HepG2 (cell line): ENCODE results near the gene MAN2A2. TPM values are rescaled to one million over a fixed set of nuclear protein-coding genes. Genes with fewer than 3 reads are reported as not detected.

Experiments used
- AGO2 ChIP-seq: fragments of 200-400 bp; formaldehyde crosslinking; optimal IDR thresholded peaks from 2 replicates; pipeline ENCODE3; 2017; ENCODE audit warnings: mild to moderate bottlenecking, low read depth, low read length, moderate library complexity
- CENPT ChIP-seq: sonication (generic); formaldehyde crosslinking; IDR thresholded peaks from 2 replicates; pipeline ENCODE4 v1.8.0; 2022; ENCODE audit warnings: low read depth, mild to moderate bottlenecking, moderate library complexity, missing genetic modification reagents
- IRF2 ChIP-seq: IDR thresholded peaks from 2 replicates; pipeline ENCODE4 v1.6.1; 2018; ENCODE audit warnings: missing genetic modification reagents, missing compliant biosample characterization
- MAFF ChIP-seq: IDR thresholded peaks from 2 replicates; pipeline ENCODE4 v1.6.1; 2011; ENCODE audit warnings: low read depth, low read length, improper control_type of control experiment
- MAFK ChIP-seq, 2 experiments: IDR thresholded peaks in 1 of 2; conservative IDR thresholded peaks in 1 of 2; 2 replicates each; pipeline ENCODE4 v1.6.1; 2011; ENCODE audit warnings: improper control_type of control experiment in 2 of 2, low read length in 2 of 2
- NFRKB ChIP-seq: fragments of 450-650 bp; IDR thresholded peaks from 2 replicates; pipeline ENCODE4 v1.6.1; 2017
- SKI ChIP-seq: fragments of 450-650 bp; IDR thresholded peaks from one replicate; pipeline ENCODE4 v1.6.1; 2018; ENCODE audit warnings: mild to moderate bottlenecking; ENCODE audit not compliant: partially characterized antibody
- SP140L ChIP-seq: sonication (generic); formaldehyde crosslinking; IDR thresholded peaks from 2 replicates; pipeline ENCODE4 v1.4.0; 2020; ENCODE audit warnings: missing genetic modification reagents, borderline replicate concordance
- ZNF124 ChIP-seq: sonication (generic); formaldehyde crosslinking; IDR thresholded peaks from 2 replicates; pipeline ENCODE4 v1.4.0; 2020; ENCODE audit warnings: missing genetic modification reagents
- ZNF234 ChIP-seq: sonication (generic); formaldehyde crosslinking; conservative IDR thresholded peaks from 2 replicates; pipeline ENCODE4 v1.5.1; 2020; ENCODE audit warnings: mild to moderate bottlenecking, missing genetic modification reagents
- ZNF24 ChIP-seq: fragments of 450-650 bp; IDR thresholded peaks from 2 replicates; pipeline ENCODE4 v1.6.1; 2017; ENCODE audit warnings: antibody characterized with exemption, mild to moderate bottlenecking
- ZNF441 ChIP-seq: sonication (generic); formaldehyde crosslinking; IDR thresholded peaks from 2 replicates; pipeline ENCODE4 v1.7.0; 2021; ENCODE audit warnings: missing genetic modification reagents, borderline replicate concordance
- ZNF577 ChIP-seq: sonication (generic); formaldehyde crosslinking; IDR thresholded peaks from 2 replicates; pipeline ENCODE4 v1.4.0; 2020; ENCODE audit warnings: mild to moderate bottlenecking, low read depth, missing genetic modification reagents, borderline replicate concordance
- ZNF720 ChIP-seq: sonication (generic); formaldehyde crosslinking; IDR thresholded peaks from 2 replicates; pipeline ENCODE4 v1.4.0; 2020; ENCODE audit warnings: missing genetic modification reagents
- ZNF772 ChIP-seq: sonication (generic); formaldehyde crosslinking; IDR thresholded peaks from 2 replicates; pipeline ENCODE4 v1.5.0; 2020; ENCODE audit warnings: mild to moderate bottlenecking, missing genetic modification reagents
- polyA plus RNA-seq, 8 experiments: library from polyadenylated mRNA; depleted of rRNA in 3 of 8; stranded (reverse) in 7 of 8; unstranded in 1 of 8; fragments of >200 nt; fragmentation: Illumina TruSeq in 4 of 8; extraction: Trizol in 4 of 8; gene quantifications; 2 replicates each; pipeline versions ENCODE4 v1.2.1 to v1.2.3, GENCODE V29; 2011 to 2016; ENCODE audit warnings: low read depth in 4 of 8, missing spikeins in 1 of 8, mixed read lengths in 1 of 8; ENCODE audit not compliant: insufficient read depth in 1 of 8
- total RNA-seq, 5 experiments: library from RNA; depleted of rRNA; stranded (reverse); fragments of >200 nt; fragmentation: Illumina TruSeq; extraction: Trizol; gene quantifications; 2 replicates each; pipeline ENCODE4 v1.2.3, GENCODE V29; 2016; ENCODE audit warnings: low read depth in 1 of 5
- TF ChIP-seq, protein P1 (sequence below): sonication (generic); formaldehyde crosslinking; IDR thresholded peaks from 2 replicates; pipeline ENCODE4 v1.4.0; 2020; ENCODE audit warnings: missing genetic modification reagents
- TF ChIP-seq, protein P2 (sequence below): sonication (generic); formaldehyde crosslinking; IDR thresholded peaks from 2 replicates; pipeline ENCODE4 v1.5.1; 2020; ENCODE audit warnings: missing genetic modification reagents, mild to moderate bottlenecking, borderline replicate concordance
- TF ChIP-seq, protein P3 (sequence below): sonication (generic); formaldehyde crosslinking; IDR thresholded peaks from 2 replicates; pipeline ENCODE4 v1.9.0; 2021; ENCODE audit warnings: missing genetic modification reagents, borderline replicate concordance
- TF ChIP-seq, protein P4 (sequence below), 2 experiments: sonication (generic) in 1 of 2; formaldehyde crosslinking in 1 of 2; IDR thresholded peaks; 2 replicates each; pipeline versions ENCODE4 v1.4.0 to v1.6.1; 2018 to 2020; ENCODE audit warnings: missing genetic modification reagents in 2 of 2, borderline replicate concordance in 1 of 2, low read depth in 1 of 2, mild to moderate bottlenecking in 1 of 2, missing biosample characterization in 1 of 2
- TF ChIP-seq, protein P5 (sequence below): sonication (generic); formaldehyde crosslinking; IDR thresholded peaks from 2 replicates; pipeline ENCODE4 v1.4.0; 2020; ENCODE audit warnings: missing genetic modification reagents

The MAN2A2 gene
- total and polyA plus RNA-seq, 2 of the 13 experiments (the other 11 are each of a cell fraction or from before 2014, with no cell fraction given) = 17.5 to 51.5 TPM

DNA sequence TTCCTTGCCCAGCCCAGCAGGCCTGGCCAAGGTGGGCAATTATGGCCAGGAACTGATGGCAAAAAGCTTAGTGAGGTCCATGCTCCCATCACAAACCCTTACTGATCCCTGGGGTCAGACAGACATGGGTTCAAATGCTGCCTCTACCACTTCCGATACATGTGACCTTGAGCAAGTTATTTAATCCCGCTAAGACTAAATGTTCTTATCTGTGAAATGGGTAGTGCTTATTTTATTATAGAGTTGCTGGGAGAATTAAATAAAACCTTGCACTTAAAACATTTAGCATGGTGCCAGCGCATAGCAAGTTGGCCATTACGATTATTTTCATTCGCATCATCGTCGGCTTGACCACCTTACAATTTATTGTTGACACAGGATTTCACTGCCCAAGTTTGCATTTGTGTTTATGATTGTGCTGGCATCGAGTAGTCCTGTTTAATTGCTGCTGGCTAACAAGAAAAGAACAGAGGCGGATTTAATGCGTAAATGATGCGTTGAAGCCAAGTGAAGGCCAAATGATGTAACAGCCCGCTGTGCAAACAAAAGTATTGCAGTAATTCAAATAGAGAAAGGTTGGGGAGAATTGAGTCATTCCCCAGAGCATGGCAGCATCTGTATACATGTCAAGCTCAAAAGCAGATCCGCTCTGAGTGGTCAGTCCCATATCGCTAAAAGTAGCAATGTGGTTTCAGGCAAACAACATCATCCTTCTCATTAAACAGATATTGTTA is 42.0 kb upstream of the MAN2A2 start (continued):
- TF ChIP-seq ZNF234 (CRISPR knock-in tag) = no peak
- no peak for TF ChIP-seq MAFF
- TF ChIP-seq AGO2 = no peak
- TF ChIP-seq IRF2 = peak; percentile 53
- no peak for TF ChIP-seq ZNF720
- TF ChIP-seq, protein P1, sequence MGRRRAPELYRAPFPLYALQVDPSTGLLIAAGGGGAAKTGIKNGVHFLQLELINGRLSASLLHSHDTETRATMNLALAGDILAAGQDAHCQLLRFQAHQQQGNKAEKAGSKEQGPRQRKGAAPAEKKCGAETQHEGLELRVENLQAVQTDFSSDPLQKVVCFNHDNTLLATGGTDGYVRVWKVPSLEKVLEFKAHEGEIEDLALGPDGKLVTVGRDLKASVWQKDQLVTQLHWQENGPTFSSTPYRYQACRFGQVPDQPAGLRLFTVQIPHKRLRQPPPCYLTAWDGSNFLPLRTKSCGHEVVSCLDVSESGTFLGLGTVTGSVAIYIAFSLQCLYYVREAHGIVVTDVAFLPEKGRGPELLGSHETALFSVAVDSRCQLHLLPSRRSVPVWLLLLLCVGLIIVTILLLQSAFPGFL (CRISPR knock-in tag) = no peak
- TF ChIP-seq MAFK (conservative IDR thresholded peaks at IDR 0.05 in 1 of 2, IDR thresholded peaks at IDR 0.05 in 1 of 2; ENCODE audit: low read length in 2 of 2) = no peak
- no peak for TF ChIP-seq ZNF577 (CRISPR knock-in tag)
- peak; percentile 71; the same call in 1 of the 2 replicates for TF ChIP-seq ZNF441 (CRISPR knock-in tag)
- TF ChIP-seq ZNF772 (CRISPR knock-in tag) = no peak
- no peak; the same call in 1 of the 2 replicates for TF ChIP-seq ZNF124
- TF ChIP-seq, protein P2, sequence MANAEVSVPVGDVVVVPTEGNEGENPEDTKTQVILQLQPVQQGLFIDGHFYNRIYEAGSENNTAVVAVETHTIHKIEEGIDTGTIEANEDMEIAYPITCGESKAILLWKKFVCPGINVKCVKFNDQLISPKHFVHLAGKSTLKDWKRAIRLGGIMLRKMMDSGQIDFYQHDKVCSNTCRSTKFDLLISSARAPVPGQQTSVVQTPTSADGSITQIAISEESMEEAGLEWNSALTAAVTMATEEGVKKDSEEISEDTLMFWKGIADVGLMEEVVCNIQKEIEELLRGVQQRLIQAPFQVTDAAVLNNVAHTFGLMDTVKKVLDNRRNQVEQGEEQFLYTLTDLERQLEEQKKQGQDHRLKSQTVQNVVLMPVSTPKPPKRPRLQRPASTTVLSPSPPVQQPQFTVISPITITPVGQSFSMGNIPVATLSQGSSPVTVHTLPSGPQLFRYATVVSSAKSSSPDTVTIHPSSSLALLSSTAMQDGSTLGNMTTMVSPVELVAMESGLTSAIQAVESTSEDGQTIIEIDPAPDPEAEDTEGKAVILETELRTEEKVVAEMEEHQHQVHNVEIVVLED (CRISPR knock-in tag) = no peak
- TF ChIP-seq, protein P3, sequence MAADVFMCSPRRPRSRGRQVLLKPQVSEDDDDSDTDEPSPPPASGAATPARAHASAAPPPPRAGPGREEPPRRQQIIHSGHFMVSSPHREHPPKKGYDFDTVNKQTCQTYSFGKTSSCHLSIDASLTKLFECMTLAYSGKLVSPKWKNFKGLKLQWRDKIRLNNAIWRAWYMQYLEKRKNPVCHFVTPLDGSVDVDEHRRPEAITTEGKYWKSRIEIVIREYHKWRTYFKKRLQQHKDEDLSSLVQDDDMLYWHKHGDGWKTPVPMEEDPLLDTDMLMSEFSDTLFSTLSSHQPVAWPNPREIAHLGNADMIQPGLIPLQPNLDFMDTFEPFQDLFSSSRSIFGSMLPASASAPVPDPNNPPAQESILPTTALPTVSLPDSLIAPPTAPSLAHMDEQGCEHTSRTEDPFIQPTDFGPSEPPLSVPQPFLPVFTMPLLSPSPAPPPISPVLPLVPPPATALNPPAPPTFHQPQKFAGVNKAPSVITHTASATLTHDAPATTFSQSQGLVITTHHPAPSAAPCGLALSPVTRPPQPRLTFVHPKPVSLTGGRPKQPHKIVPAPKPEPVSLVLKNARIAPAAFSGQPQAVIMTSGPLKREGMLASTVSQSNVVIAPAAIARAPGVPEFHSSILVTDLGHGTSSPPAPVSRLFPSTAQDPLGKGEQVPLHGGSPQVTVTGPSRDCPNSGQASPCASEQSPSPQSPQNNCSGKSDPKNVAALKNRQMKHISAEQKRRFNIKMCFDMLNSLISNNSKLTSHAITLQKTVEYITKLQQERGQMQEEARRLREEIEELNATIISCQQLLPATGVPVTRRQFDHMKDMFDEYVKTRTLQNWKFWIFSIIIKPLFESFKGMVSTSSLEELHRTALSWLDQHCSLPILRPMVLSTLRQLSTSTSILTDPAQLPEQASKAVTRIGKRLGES (CRISPR knock-in tag) = no peak
- TF ChIP-seq CENPT (CRISPR knock-in tag) = no peak
- TF ChIP-seq NFRKB = no peak
- 0 out of 2 replicates have a peak, but pooled peaks have one; percentile 41 for TF ChIP-seq ZNF24
- TF ChIP-seq, protein P4, sequence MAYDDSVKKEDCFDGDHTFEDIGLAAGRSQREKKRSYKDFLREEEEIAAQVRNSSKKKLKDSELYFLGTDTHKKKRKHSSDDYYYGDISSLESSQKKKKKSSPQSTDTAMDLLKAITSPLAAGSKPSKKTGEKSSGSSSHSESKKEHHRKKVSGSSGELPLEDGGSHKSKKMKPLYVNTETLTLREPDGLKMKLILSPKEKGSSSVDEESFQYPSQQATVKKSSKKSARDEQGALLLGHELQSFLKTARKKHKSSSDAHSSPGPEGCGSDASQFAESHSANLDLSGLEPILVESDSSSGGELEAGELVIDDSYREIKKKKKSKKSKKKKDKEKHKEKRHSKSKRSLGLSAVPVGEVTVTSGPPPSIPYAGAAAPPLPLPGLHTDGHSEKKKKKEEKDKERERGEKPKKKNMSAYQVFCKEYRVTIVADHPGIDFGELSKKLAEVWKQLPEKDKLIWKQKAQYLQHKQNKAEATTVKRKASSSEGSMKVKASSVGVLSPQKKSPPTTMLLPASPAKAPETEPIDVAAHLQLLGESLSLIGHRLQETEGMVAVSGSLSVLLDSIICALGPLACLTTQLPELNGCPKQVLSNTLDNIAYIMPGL (CRISPR knock-in tag; IDR thresholded peaks at IDR 0.05; ENCODE audit: borderline replicate concordance in 1 of 2, low read depth in 1 of 2) = no peak
- peak; percentile 80 for TF ChIP-seq SKI
- TF ChIP-seq, protein P5, sequence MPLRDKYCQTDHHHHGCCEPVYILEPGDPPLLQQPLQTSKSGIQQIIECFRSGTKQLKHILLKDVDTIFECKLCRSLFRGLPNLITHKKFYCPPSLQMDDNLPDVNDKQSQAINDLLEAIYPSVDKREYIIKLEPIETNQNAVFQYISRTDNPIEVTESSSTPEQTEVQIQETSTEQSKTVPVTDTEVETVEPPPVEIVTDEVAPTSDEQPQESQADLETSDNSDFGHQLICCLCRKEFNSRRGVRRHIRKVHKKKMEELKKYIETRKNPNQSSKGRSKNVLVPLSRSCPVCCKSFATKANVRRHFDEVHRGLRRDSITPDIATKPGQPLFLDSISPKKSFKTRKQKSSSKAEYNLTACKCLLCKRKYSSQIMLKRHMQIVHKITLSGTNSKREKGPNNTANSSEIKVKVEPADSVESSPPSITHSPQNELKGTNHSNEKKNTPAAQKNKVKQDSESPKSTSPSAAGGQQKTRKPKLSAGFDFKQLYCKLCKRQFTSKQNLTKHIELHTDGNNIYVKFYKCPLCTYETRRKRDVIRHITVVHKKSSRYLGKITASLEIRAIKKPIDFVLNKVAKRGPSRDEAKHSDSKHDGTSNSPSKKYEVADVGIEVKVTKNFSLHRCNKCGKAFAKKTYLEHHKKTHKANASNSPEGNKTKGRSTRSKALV (CRISPR knock-in tag) = peak; percentile 68; the same call in 1 of the 2 replicates
- 0 out of 2 replicates have a peak, but pooled peaks have one; percentile 41 for TF ChIP-seq SP140L (CRISPR knock-in tag)
